Measurements from ENCODE around the gene RAB8A. TPM values are rescaled to one million over a fixed set of nuclear protein-coding genes. Genes with fewer than 3 reads are reported as not detected.
A peak's percentile ranks its signal among the peaks of the same experiment; 100 is the strongest.

The RAB8A gene
- total and polyA plus RNA-seq, 9 of the 15 experiments (the other 6 are each of a cell fraction or from before 2014, with no cell fraction given), result 11.2 to 102 (median 53.2) TPM

- 0 out of 4 replicates have a peak, but pooled peaks of 1 of the 2 experiments have one; percentile 36 for TF ChIP-seq KDM4B (IDR thresholded peaks at IDR 0.05; ENCODE audit: borderline replicate concordance in 2 of 2, low read depth in 1 of 2)
- TF ChIP-seq FOXA1 (IDR thresholded peaks at IDR 0.05; ENCODE audit: borderline replicate concordance), result no peak
- no peak for TF ChIP-seq KDM5B (IDR thresholded peaks at IDR 0.05; ENCODE audit: insufficient replicate concordance, low read depth, low read length)
- no peak for TF ChIP-seq TEAD1 (CRISPR knock-in tag; IDR thresholded peaks at IDR 0.05)
- no peak for TF ChIP-seq ZNF740 (CRISPR knock-in tag; IDR thresholded peaks at IDR 0.05)
- no peak for TF ChIP-seq ZNF740 (tag; IDR thresholded peaks at IDR 0.05)
- TF ChIP-seq NFRKB (IDR thresholded peaks at IDR 0.05; ENCODE audit: low read depth), result no peak
- TF ChIP-seq, protein P1, sequence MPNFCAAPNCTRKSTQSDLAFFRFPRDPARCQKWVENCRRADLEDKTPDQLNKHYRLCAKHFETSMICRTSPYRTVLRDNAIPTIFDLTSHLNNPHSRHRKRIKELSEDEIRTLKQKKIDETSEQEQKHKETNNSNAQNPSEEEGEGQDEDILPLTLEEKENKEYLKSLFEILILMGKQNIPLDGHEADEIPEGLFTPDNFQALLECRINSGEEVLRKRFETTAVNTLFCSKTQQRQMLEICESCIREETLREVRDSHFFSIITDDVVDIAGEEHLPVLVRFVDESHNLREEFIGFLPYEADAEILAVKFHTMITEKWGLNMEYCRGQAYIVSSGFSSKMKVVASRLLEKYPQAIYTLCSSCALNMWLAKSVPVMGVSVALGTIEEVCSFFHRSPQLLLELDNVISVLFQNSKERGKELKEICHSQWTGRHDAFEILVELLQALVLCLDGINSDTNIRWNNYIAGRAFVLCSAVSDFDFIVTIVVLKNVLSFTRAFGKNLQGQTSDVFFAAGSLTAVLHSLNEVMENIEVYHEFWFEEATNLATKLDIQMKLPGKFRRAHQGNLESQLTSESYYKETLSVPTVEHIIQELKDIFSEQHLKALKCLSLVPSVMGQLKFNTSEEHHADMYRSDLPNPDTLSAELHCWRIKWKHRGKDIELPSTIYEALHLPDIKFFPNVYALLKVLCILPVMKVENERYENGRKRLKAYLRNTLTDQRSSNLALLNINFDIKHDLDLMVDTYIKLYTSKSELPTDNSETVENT (CRISPR knock-in tag; IDR thresholded peaks at IDR 0.05), result no peak
- TF ChIP-seq ZKSCAN3 (CRISPR knock-in tag; IDR thresholded peaks at IDR 0.05), result no peak
- TF ChIP-seq ZNF282 (CRISPR knock-in tag; IDR thresholded peaks at IDR 0.05), result no peak
- no peak for TF ChIP-seq RFX7 (CRISPR knock-in tag; IDR thresholded peaks at IDR 0.05)
- TF ChIP-seq, protein P2, sequence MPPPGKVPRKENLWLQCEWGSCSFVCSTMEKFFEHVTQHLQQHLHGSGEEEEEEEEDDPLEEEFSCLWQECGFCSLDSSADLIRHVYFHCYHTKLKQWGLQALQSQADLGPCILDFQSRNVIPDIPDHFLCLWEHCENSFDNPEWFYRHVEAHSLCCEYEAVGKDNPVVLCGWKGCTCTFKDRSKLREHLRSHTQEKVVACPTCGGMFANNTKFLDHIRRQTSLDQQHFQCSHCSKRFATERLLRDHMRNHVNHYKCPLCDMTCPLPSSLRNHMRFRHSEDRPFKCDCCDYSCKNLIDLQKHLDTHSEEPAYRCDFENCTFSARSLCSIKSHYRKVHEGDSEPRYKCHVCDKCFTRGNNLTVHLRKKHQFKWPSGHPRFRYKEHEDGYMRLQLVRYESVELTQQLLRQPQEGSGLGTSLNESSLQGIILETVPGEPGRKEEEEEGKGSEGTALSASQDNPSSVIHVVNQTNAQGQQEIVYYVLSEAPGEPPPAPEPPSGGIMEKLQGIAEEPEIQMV (tag; conservative IDR thresholded peaks at IDR 0.05; ENCODE audit: low read depth), result no peak
- TF ChIP-seq, protein P3, sequence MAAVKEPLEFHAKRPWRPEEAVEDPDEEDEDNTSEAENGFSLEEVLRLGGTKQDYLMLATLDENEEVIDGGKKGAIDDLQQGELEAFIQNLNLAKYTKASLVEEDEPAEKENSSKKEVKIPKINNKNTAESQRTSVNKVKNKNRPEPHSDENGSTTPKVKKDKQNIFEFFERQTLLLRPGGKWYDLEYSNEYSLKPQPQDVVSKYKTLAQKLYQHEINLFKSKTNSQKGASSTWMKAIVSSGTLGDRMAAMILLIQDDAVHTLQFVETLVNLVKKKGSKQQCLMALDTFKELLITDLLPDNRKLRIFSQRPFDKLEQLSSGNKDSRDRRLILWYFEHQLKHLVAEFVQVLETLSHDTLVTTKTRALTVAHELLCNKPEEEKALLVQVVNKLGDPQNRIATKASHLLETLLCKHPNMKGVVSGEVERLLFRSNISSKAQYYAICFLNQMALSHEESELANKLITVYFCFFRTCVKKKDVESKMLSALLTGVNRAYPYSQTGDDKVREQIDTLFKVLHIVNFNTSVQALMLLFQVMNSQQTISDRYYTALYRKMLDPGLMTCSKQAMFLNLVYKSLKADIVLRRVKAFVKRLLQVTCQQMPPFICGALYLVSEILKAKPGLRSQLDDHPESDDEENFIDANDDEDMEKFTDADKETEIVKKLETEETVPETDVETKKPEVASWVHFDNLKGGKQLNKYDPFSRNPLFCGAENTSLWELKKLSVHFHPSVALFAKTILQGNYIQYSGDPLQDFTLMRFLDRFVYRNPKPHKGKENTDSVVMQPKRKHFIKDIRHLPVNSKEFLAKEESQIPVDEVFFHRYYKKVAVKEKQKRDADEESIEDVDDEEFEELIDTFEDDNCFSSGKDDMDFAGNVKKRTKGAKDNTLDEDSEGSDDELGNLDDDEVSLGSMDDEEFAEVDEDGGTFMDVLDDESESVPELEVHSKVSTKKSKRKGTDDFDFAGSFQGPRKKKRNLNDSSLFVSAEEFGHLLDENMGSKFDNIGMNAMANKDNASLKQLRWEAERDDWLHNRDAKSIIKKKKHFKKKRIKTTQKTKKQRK (IDR thresholded peaks at IDR 0.05; ENCODE audit: borderline replicate concordance, low read depth, low read length), result no peak
- TF ChIP-seq ELK1 (CRISPR knock-in tag; IDR thresholded peaks at IDR 0.05), result no peak
- no peak for TF ChIP-seq ZFP30 (CRISPR knock-in tag; IDR thresholded peaks at IDR 0.05; ENCODE audit: borderline replicate concordance)
- no peak for TF ChIP-seq HOXB6 (CRISPR knock-in tag; IDR thresholded peaks at IDR 0.05; ENCODE audit: borderline replicate concordance)
- TF ChIP-seq HIVEP1 (CRISPR knock-in tag; IDR thresholded peaks at IDR 0.05), result no peak
- TF ChIP-seq DACH1 (IDR thresholded peaks at IDR 0.05; ENCODE audit: partially characterized antibody), result peak; percentile 77
- no peak for TF ChIP-seq TAF7 (tag; IDR thresholded peaks at IDR 0.05)
- TF ChIP-seq MCM5 (IDR thresholded peaks at IDR 0.05; ENCODE audit: low read depth), result no peak
These were observed 45.0 kb upstream of the RAB8A start (continued) for GRCh38 chr19:16066611-16067104.
